GM21576 (cell line): ENCODE results near the gene KCNE5.
"Not testable (repeated sequence)": the region's sequence is repeated elsewhere in the genome, so short reads cannot be mapped to it uniquely, and the experiment has no call there.

Source experiments
- ATAC-seq: cut with Tn5 transposase; IDR thresholded peaks from one replicate; pipeline ENCODE4 v1.9.1; 2021; ENCODE audit warnings: mild to moderate bottlenecking, moderate library complexity; ENCODE audit not compliant: unreplicated experiment

KCNE5 gene

GRCh38 chrX:109624641-109625616 lies at the start of gene KCNE5:
KCNE5 (minus strand) TSS chrX:109625172; CDS start chrX:109625020, 152 bp downstream.
- ATAC-seq: no peak

GRCh38 chrX:109672239-109672638 lies 47.3 kb upstream of the KCNE5 start:
- no peak for ATAC-seq

GRCh38 chrX:109671170-109671569 lies 46.2 kb upstream of the KCNE5 start:
- not testable (repeated sequence) for ATAC-seq

GRCh38 chrX:109667986-109668385 lies 43.0 kb upstream of the KCNE5 start:
- ATAC-seq: no peak

- ATAC-seq: no peak
Observed at GRCh38 chrX:109660435-109661143, 35.6 kb upstream of the KCNE5 start.

GRCh38 chrX:109658391-109658790 lies 33.4 kb upstream of the KCNE5 start:
- ATAC-seq: no peak

- not testable (repeated sequence) for ATAC-seq
Observed at GRCh38 chrX:109657364-109657763, 32.4 kb upstream of the KCNE5 start.

- ATAC-seq: no peak
Observed at GRCh38 chrX:109656774-109657173, 31.8 kb upstream of the KCNE5 start.

- ATAC-seq: no peak
Observed at GRCh38 chrX:109655502-109656201, 30.7 kb upstream of the KCNE5 start.

GRCh38 chrX:109654516-109655109 lies 29.6 kb upstream of the KCNE5 start:
- no peak for ATAC-seq

- ATAC-seq: not testable (repeated sequence)
Observed at GRCh38 chrX:109644671-109645070, 19.7 kb upstream of the KCNE5 start.

- no peak for ATAC-seq
Observed at GRCh38 chrX:109643687-109644086, 18.7 kb upstream of the KCNE5 start.

- ATAC-seq: no peak
Observed at GRCh38 chrX:109638158-109638557, 13.2 kb upstream of the KCNE5 start.

GRCh38 chrX:109637477-109637876 lies 12.5 kb upstream of the KCNE5 start:
- not testable (repeated sequence) for ATAC-seq

GRCh38 chrX:109635146-109635545 lies 10.2 kb upstream of the KCNE5 start:
- ATAC-seq: no peak

GRCh38 chrX:109632906-109633504 lies 8.0 kb upstream of the KCNE5 start:
- ATAC-seq: no peak

GRCh38 chrX:109629310-109629709 lies 4.3 kb upstream of the KCNE5 start:
- no peak for ATAC-seq

- ATAC-seq: no peak
Observed at GRCh38 chrX:109626637-109627036, 1.7 kb upstream of the KCNE5 start.

- no peak for ATAC-seq
Observed at GRCh38 chrX:109623997-109624396, 975 bp downstream of the KCNE5 start.

- no peak for ATAC-seq
Observed at GRCh38 chrX:109622270-109622669, 2.7 kb downstream of the KCNE5 start.
